ENCODE results near the gene CDCA8. TPM values are rescaled to one million over a fixed set of nuclear protein-coding genes. Genes with fewer than 3 reads are reported as not detected.

CDCA8 gene
- total RNA-seq, 1 donor from 2014 or later: 3.1 TPM

DNA sequence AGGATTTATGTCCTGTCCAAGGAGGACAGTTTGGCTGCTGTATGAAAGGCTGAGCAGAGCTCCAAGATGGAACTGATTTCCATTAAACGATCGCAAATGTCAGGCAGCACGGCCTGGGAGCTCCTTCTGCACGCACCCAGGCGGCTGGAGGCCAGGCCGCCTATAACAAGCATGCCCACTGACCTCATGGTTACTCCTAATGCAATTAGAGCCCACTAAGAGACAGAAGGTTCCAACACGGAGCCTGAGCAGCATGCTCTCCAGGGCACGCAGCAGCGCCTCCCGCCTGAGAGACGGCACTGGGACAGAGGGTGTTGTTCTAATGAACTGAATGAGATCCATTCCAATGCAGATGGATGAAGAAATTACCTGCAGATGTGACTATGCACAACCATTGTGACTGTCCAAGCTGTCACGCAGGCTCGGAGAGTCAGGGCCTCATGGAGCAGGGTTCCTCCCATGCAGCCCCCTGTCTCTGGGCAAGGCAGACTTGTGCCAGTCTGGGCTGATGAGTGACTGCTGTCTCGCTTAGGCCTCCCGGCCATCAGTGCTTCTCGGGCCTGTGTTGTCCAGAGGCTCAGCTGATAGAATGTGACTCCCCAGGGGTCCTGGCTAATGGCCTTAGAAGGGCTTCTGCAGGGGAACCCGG lies 25.2 kb upstream of the CDCA8 start:
- H3K36me3 ChIP-seq (ENCODE audit: control insufficient read depth, insufficient read depth, low read length): no peaks in the 10 kb centered on the region
- TF ChIP-seq, protein P1, sequence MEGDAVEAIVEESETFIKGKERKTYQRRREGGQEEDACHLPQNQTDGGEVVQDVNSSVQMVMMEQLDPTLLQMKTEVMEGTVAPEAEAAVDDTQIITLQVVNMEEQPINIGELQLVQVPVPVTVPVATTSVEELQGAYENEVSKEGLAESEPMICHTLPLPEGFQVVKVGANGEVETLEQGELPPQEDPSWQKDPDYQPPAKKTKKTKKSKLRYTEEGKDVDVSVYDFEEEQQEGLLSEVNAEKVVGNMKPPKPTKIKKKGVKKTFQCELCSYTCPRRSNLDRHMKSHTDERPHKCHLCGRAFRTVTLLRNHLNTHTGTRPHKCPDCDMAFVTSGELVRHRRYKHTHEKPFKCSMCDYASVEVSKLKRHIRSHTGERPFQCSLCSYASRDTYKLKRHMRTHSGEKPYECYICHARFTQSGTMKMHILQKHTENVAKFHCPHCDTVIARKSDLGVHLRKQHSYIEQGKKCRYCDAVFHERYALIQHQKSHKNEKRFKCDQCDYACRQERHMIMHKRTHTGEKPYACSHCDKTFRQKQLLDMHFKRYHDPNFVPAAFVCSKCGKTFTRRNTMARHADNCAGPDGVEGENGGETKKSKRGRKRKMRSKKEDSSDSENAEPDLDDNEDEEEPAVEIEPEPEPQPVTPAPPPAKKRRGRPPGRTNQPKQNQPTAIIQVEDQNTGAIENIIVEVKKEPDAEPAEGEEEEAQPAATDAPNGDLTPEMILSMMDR (IDR thresholded peaks at IDR 0.05; ENCODE audit: insufficient read depth, low read length, poor library complexity, severe bottlenecking): no peak
- no peak overlapping the region for H3K4me3 ChIP-seq (ENCODE audit: low read depth, low read length)
- no peak for DNase-seq (ENCODE audit: low read depth)
- peaks cover 17% of the 10 kb centered on the region for H3K27me3 ChIP-seq (ENCODE audit: control insufficient read depth, insufficient read depth, low read length)

DNA sequence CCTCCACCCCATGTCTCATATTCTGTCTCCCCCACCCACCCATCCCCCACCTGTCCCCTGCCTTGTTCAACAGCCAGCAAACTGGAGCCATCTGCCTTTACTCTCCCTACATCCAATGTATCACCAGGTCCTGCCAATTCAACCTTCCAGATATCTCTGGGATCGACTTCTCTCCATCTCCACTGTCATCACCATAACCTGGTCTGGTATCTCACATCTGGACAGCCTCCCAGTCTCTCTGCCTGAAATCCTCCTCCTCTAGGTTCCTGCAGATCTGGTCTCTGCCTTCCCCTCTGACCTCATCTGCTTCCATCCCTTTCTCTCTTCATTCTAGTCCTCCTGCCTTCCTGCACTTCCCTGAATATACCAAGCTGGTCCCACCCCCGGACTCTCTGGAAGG lies 22.2 kb upstream of the CDCA8 start:
- no peak for DNase-seq (ENCODE audit: low read depth)
- H3K36me3 ChIP-seq (ENCODE audit: control insufficient read depth, insufficient read depth, low read length): no peaks in the 10 kb centered on the region
- TF ChIP-seq, protein P1 (IDR thresholded peaks at IDR 0.05; ENCODE audit: insufficient read depth, low read length, poor library complexity, severe bottlenecking): no peak
- no peak overlapping the region for H3K4me3 ChIP-seq (ENCODE audit: low read depth, low read length)
- peaks cover 16% of the 10 kb centered on the region for H3K27me3 ChIP-seq (ENCODE audit: control insufficient read depth, insufficient read depth, low read length)

DNA sequence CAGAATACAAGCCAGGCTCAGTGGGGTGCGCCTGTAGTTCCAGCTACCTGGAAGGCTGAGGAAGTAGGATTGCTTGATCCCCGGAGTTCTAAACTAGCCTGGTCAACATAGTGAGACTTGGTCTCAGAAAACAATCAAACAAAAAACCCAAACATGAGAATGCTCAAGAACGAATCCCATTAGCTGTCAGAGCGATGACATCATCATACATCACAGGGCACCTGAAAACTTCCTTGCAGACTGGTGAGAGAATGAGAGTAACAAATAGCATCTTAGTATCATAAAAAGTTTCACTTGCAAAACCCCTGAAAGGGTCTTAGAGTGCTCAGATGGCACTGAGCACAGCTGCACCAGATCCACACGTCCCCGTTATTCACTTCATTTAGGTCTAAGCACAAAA lies 21.1 kb upstream of the CDCA8 start:
- Histone ChIP-seq H3K27me3 (ENCODE audit: control insufficient read depth, insufficient read depth, low read length) (peaks cover 23% of the 10 kb centered on the region), H3K36me3 (ENCODE audit: control insufficient read depth, insufficient read depth, low read length) (no peaks in the 10 kb centered on the region), H3K4me3 (ENCODE audit: low read depth, low read length) (no peak overlapping the region)
- TF ChIP-seq, protein P1 (IDR thresholded peaks at IDR 0.05; ENCODE audit: insufficient read depth, low read length, poor library complexity, severe bottlenecking): no peak
- DNase-seq (ENCODE audit: low read depth): no peak

DNA sequence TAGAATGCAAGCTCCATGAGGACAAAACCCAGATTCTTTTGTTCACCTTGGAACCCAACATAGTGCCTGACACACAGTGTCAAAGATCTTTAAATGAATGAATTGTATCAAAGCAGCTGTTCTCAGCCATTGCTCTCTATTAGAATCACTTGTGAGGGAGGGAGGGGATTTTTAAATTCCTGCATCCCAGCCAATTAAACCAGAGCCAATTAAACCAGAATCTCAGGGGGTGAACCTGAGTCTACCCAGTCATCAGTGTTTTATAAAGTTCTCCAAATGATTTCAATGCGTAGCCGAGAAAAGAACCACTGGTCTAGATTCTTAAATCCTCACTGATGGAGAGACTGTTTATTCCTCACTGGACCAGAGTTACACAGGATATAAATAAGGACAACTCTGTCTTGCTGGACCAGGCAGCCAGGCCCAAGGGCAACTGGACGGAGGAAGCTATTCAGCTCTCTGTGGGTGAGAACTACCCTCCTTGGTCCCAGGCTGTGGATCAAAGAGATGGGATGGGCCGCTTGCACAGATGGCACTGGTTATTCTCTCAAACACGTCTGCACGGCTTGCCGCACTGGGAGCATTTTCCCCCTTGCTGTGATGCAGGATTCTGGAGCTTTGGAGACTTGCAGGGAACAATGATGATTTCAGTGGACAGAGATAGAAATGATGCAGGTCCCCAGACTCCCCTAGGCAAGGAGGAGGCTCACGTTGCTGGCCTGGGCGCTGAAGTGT lies 20.0 kb upstream of the CDCA8 start:
- no peak for DNase-seq (ENCODE audit: low read depth)
- TF ChIP-seq, protein P1 (IDR thresholded peaks at IDR 0.05; ENCODE audit: insufficient read depth, low read length, poor library complexity, severe bottlenecking): no peak
- Histone ChIP-seq H3K36me3 (ENCODE audit: control insufficient read depth, insufficient read depth, low read length) (no peaks in the 10 kb centered on the region), H3K4me3 (ENCODE audit: low read depth, low read length) (no peak overlapping the region), H3K27me3 (ENCODE audit: control insufficient read depth, insufficient read depth, low read length) (peaks cover 24% of the 10 kb centered on the region)

DNA sequence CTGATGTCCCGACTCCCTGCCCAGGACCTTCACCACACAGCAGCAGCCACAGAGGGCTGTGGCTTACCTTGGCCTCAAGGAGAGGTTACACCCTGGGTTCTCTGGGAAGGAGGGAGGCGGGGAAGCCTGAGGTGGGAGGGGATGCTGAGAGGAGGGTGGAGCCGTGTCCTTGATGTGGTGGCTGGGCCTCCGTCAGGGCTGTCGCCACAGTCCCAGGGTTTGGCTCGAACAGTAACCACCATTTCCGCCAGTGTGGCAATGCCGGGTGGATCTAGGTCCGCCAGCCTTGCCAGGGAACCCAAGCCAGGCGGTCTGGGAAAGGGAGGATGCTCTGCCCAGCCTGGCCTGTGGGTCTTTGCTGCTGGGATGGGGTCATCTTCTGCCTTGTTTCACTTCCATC lies 18.4 kb upstream of the CDCA8 start:
- H3K27me3 ChIP-seq (ENCODE audit: control insufficient read depth, insufficient read depth, low read length): peaks cover 19% of the 10 kb centered on the region
- H3K36me3 ChIP-seq (ENCODE audit: control insufficient read depth, insufficient read depth, low read length): no peaks in the 10 kb centered on the region
- TF ChIP-seq, protein P1 (IDR thresholded peaks at IDR 0.05; ENCODE audit: insufficient read depth, low read length, poor library complexity, severe bottlenecking): no peak
- no peak overlapping the region for H3K4me3 ChIP-seq (ENCODE audit: low read depth, low read length)
- DNase-seq (ENCODE audit: low read depth): no peak

Measured in kidney epithelial cell (primary cell).